WTC11 (cell line): Measurements from ENCODE around the gene SIGLEC7. TPM values are rescaled to one million over a fixed set of nuclear protein-coding genes. Genes with fewer than 3 reads are reported as not detected.

Experiments used
- ATAC-seq: fragments of 200-7000 bp; cut with Tn5 transposase; 2 replicates; pipeline ENCODE4 v1.10.0; 2021; ENCODE audit warnings: mild to moderate bottlenecking, moderate library complexity
- CTCF ChIA-PET: fragments of 300-600 bp; sonication (Branson Sonifier 250); formaldehyde crosslinking; loops from one replicate; lab custom pipeline; 2021; ENCODE audit warnings: antibody characterized with exemption; lab: Charles Lee
- POLR2A ChIA-PET: fragments of 350-600 bp; sonication (Branson Sonifier 250); formaldehyde crosslinking; loops from one replicate; lab custom pipeline; 2021; ENCODE audit warnings: antibody characterized with exemption; lab: Charles Lee
- DNase-seq: peaks from one replicate; pipeline ENCODE4 v3.0.0; 2021; ENCODE audit warnings: low spot score
- H3K27ac Mint-ChIP-seq: 2 replicates; pipeline ENCODE4 v1.8.0; 2021; ENCODE audit warnings: mixed read lengths
- H3K27me3 Mint-ChIP-seq: 2 replicates; pipeline ENCODE4 v1.8.0; 2021; ENCODE audit warnings: low read depth, mild to moderate bottlenecking, moderate library complexity, mixed read lengths
- H3K36me3 Mint-ChIP-seq: 2 replicates; pipeline ENCODE4 v1.8.0; 2021; ENCODE audit warnings: mixed read lengths
- H3K4me1 Mint-ChIP-seq: 2 replicates; pipeline ENCODE4 v1.8.0; 2022; ENCODE audit warnings: mixed read lengths
- H3K4me3 Mint-ChIP-seq: 2 replicates; pipeline ENCODE4 v1.8.0; 2021; ENCODE audit warnings: mild to moderate bottlenecking, moderate library complexity, mixed read lengths
- H3K9me3 Mint-ChIP-seq: 2 replicates; pipeline ENCODE4 v1.8.0; 2021; ENCODE audit warnings: mixed read lengths
- AR ChIP-seq: fragments of 250-450 bp; sonication (Bioruptor Pico); IDR thresholded peaks from 2 replicates; pipeline ENCODE4 v1.9.0; 2021; ENCODE audit warnings: mild to moderate bottlenecking
- ARID4B ChIP-seq: sonication (generic); formaldehyde crosslinking; IDR thresholded peaks from 2 replicates; pipeline ENCODE4 v1.8.0; 2023; ENCODE audit warnings: missing genetic modification reagents, mild to moderate bottlenecking, borderline replicate concordance
- FOXK1 ChIP-seq: sonication (generic); formaldehyde crosslinking; IDR thresholded peaks from 2 replicates; pipeline ENCODE4 v1.8.0; 2022; ENCODE audit warnings: mild to moderate bottlenecking, moderate library complexity, missing genetic modification reagents
- GRHL2 ChIP-seq: fragments of 250-450 bp; sonication (Bioruptor Pico); IDR thresholded peaks from 2 replicates; pipeline ENCODE4 v1.8.0; 2022; ENCODE audit warnings: mild to moderate bottlenecking, moderate library complexity; ENCODE audit not compliant: insufficient replicate concordance, severe bottlenecking
- MLX ChIP-seq: sonication (generic); formaldehyde crosslinking; IDR thresholded peaks from 2 replicates; pipeline ENCODE4 v1.8.1; 2023; ENCODE audit warnings: mild to moderate bottlenecking, missing genetic modification reagents, moderate library complexity
- SMAD4 ChIP-seq: sonication (generic); formaldehyde crosslinking; IDR thresholded peaks from 2 replicates; pipeline ENCODE4 v1.8.0; 2022; ENCODE audit warnings: mild to moderate bottlenecking, missing genetic modification reagents
- TEAD1 ChIP-seq: sonication (generic); formaldehyde crosslinking; IDR thresholded peaks from 2 replicates; pipeline ENCODE4 v1.8.0; 2022; ENCODE audit warnings: mild to moderate bottlenecking, missing genetic modification reagents
- ZNF219 ChIP-seq: sonication (generic); formaldehyde crosslinking; IDR thresholded peaks from 2 replicates; pipeline ENCODE4 v1.8.0; 2023; ENCODE audit warnings: missing genetic modification reagents, mild to moderate bottlenecking, borderline replicate concordance
- ZNF232 ChIP-seq: sonication (generic); formaldehyde crosslinking; IDR thresholded peaks from 2 replicates; pipeline ENCODE4 v1.8.0; 2022; ENCODE audit warnings: mild to moderate bottlenecking, missing genetic modification reagents
- ZNF263 ChIP-seq: sonication (generic); formaldehyde crosslinking; IDR thresholded peaks from 2 replicates; pipeline ENCODE4 v1.8.1; 2022; ENCODE audit warnings: low read depth, mild to moderate bottlenecking, moderate library complexity, missing genetic modification reagents
- ZNF317 ChIP-seq: sonication (generic); formaldehyde crosslinking; IDR thresholded peaks from 2 replicates; pipeline ENCODE4 v1.8.1; 2023; ENCODE audit warnings: low read depth, mild to moderate bottlenecking, moderate library complexity, missing genetic modification reagents, borderline replicate concordance
- ZNF416 ChIP-seq: fragments of 250-450 bp; sonication (Bioruptor Pico); IDR thresholded peaks from 2 replicates; pipeline ENCODE4 v1.9.0; 2021; ENCODE audit warnings: mild to moderate bottlenecking, inconsistent platforms
- ZNF532 ChIP-seq: fragments of 250-450 bp; sonication (Bioruptor Pico); IDR thresholded peaks from 2 replicates; pipeline ENCODE4 v1.9.0; 2021; ENCODE audit warnings: mild to moderate bottlenecking, borderline replicate concordance
- total RNA-seq: library from RNA; stranded (reverse); gene quantifications from 3 replicates; pipeline ENCODE4 v1.2.3, GENCODE V29; 2021
- TF ChIP-seq, protein P1 (sequence below): sonication (generic); formaldehyde crosslinking; IDR thresholded peaks from 2 replicates; pipeline ENCODE4 v1.8.0; 2023; ENCODE audit warnings: mild to moderate bottlenecking, missing genetic modification reagents

SIGLEC7 gene
- total RNA-seq, 1 experiment from 2014 or later: not detected

DNA sequence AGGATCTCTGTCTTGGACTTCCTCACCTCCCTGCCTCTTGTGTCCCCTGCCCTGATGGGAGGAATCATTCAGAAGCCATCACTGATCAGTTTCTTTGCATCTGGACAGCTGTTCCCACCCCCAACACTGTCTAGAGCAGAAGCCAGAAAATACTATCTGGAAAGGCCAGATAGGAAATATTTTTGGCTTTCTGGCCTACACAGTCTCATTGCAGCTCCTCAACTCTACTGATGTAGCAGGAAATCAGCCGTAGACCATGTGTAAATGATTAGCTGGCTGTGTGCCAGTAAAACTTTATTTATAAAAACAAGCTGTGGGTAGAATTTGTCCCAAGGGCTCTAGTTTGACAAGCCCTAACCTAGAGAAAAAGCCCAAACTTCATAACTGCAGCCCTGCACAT lies 5.6 kb downstream of the SIGLEC7 start:
- ATAC-seq: no peak
- Mint-ChIP-seq H3K9me3 (peaks cover 16% of the 10 kb centered on the region), H3K4me1 (no peaks in the 10 kb centered on the region), H3K27me3 (peaks cover 21% of the 10 kb centered on the region), H3K27ac (no peak overlapping the region), H3K36me3 (no peaks in the 10 kb centered on the region)
- no peak for DNase-seq
- POLR2A ChIA-PET: interaction anchor here (0.6 kb wide), 1 partner anchor 359 kb away, joined by 3 read pairs; no protein-coding TSS in a partner anchor
- no peak for TF ChIP-seq ZNF532 (CRISPR knock-in tag)
- TF ChIP-seq ARID4B (CRISPR knock-in tag): no peak
- TF ChIP-seq ZNF317 (CRISPR knock-in tag): no peak
- TF ChIP-seq GRHL2 (CRISPR knock-in tag): no peak
- no peak for TF ChIP-seq ZNF232 (CRISPR knock-in tag)
- TF ChIP-seq FOXK1 (CRISPR knock-in tag): no peak
- TF ChIP-seq SMAD4: no peak
- TF ChIP-seq, protein P1, sequence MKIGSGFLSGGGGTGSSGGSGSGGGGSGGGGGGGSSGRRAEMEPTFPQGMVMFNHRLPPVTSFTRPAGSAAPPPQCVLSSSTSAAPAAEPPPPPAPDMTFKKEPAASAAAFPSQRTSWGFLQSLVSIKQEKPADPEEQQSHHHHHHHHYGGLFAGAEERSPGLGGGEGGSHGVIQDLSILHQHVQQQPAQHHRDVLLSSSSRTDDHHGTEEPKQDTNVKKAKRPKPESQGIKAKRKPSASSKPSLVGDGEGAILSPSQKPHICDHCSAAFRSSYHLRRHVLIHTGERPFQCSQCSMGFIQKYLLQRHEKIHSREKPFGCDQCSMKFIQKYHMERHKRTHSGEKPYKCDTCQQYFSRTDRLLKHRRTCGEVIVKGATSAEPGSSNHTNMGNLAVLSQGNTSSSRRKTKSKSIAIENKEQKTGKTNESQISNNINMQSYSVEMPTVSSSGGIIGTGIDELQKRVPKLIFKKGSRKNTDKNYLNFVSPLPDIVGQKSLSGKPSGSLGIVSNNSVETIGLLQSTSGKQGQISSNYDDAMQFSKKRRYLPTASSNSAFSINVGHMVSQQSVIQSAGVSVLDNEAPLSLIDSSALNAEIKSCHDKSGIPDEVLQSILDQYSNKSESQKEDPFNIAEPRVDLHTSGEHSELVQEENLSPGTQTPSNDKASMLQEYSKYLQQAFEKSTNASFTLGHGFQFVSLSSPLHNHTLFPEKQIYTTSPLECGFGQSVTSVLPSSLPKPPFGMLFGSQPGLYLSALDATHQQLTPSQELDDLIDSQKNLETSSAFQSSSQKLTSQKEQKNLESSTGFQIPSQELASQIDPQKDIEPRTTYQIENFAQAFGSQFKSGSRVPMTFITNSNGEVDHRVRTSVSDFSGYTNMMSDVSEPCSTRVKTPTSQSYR: no peak
- no peak for TF ChIP-seq AR (CRISPR knock-in tag)
- TF ChIP-seq TEAD1 (CRISPR knock-in tag): no peak
- no peak for TF ChIP-seq ZNF219
- TF ChIP-seq MLX (CRISPR knock-in tag): no peak
- TF ChIP-seq ZNF263: no peak
- TF ChIP-seq ZNF416: no peak
- TF ChIP-seq, all 79 proteins: peak for 0
- CTCF ChIA-PET: interaction anchor here (1.4 kb wide), 2 partner anchors 11 to 112 kb away, joined by 4 to 7 read pairs; no protein-coding TSS in a partner anchor
- H3K4me3 Mint-ChIP-seq: no peak overlapping the region
